NCI-H2081 treated with DMSO at 0.1 percent for 48 hours (cell line): Measurements from ENCODE around the gene PXN.
"Not testable (repeated sequence)": the region's sequence is repeated elsewhere in the genome, so short reads cannot be mapped to it uniquely, and the experiment has no call there.

Experiments used
- DNase-seq: peaks from one replicate; lab custom pipeline; 2025; lab: John Stamatoyannopoulos, UW

The PXN gene

DNA sequence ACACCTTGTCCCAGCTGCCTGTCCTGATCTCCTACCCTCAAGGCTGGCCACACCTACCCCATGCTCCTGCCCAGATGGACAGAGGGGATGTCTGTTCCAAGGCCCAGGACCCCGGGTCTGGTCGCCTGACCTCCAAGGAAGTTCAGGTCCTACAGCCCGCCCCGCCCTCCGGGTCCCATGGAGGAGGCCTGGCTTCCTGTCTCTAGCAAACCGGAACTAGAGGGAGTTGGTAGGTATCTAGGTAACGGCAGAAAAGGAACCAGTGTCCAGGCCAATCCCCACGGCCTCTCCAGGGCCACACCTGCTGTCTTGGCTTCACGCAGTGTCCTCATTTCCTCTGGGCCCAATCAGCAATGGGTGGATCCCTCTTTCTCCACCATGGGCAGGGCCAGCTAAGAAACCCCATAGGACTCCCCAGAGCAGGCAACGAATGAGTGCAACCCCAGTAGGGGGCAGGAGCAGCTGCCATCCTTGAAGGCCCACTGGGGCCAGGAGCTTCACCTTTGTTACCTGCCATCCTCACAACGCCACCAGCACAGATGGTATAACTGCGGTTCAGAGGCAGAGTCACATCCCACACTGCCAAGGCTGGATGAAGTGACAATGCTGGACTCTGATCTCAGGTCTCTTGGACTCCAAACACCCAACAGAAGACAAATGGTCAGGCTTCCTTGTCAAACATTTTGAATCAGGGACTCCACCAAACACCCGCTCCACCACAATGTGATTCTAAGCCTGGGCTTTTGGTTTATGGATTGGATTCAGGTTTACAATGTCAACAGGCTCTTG lies 39.5 kb downstream of the PXN start:
- no peak for DNase-seq

DNA sequence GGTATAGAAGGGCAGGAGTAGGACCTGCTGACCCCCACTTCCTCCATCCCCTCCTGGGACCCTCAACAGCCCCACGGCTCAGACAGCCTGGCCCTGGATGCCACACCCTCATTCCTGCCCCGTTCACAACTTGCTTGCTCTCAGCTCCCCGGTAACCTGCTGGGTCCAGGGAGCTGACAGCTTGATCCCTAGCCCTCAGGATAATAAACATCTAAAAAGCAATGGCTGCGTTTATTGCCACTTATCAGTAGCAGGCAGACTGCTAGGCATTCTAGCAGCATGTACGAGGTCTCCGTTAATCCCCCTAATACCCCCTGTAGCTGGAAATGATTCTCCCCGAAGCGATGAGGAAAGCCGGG lies 40.4 kb downstream of the PXN start:
- DNase-seq, result no peak

DNA sequence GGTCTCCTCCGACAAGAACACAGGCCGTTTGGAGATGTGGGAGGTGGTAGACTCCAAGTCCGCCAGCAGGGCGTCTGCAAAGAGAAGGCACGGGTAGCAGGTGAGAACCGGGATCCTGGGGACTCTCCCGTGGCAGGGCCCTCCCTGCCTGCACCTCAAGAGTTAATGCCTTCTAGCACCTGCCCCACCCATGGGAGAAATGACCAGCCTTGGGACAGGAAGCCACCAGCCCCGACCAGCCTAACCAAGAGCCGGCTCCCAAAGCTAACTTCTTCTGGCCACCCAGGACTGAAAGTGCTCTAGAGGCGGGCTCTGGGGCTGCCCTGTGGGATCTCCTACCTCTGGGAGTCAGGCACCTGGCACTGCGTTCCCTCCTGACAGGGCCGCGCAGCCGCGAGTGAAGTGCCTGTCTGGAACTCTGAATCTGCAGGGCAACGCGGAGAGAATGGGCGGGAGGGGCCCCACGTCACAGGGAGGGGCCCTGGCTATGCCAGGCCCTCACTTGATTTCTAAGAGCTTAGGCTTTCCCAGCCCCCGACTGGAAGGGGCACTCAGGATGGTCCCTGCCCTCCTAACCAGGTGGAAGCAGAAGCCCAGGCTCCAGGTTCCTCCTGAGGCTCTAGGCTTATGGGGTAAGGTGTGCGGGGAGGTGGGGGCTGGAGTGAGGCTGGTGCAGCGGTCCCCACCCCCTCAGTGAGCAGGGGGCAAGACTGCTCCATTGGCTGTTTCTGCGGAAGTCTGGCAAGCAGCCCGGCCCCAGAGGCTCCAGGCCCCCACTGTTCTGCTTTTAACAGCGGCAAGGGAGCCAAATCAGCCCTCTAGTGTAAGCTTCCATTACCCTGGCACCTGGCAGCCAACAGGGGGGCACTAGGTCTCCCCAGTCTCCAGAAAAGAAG lies 41.0 kb downstream of the PXN start:
- peak; percentile 61 for DNase-seq

DNA sequence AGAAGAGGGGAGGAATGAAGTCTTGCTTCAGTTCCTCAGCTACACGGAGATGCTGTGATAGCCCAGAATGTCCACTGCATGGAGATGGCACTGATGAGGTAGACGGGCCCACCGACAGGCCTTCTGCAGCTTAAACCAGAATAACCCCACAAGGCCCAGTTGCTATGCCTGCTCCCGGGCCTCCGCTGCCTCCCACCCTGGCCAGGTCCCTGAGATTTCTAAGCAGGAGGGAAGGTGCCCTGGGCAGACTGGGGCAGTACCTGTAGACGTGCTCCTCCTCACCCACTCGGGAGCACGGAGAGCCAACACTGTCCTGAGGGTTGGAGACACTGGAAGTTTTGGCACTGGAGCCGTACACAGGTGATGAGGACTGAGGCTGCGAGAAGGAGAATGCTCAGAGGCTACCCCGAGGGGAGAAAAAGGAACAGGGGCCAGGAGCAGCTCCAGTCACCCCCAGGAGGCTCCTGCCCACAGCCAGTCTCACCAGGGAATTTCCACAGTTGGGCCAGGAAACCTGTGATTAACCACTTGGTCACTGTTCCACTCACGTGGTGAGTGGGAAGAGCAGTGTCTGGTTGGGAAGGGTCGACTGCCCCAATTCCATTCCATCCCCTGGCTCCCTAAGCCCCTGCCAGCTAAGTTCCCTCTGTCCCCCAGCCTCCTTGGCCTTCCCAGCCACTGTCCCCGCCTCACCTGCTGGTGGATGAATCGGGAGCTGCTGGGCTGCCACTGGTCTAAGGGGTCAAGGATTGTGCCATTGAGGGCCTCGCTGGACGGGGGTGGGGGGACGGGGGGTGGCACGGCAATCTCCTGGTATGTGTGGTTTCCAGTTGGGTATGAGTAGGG lies 41.8 kb downstream of the PXN start:
- no peak for DNase-seq

DNA sequence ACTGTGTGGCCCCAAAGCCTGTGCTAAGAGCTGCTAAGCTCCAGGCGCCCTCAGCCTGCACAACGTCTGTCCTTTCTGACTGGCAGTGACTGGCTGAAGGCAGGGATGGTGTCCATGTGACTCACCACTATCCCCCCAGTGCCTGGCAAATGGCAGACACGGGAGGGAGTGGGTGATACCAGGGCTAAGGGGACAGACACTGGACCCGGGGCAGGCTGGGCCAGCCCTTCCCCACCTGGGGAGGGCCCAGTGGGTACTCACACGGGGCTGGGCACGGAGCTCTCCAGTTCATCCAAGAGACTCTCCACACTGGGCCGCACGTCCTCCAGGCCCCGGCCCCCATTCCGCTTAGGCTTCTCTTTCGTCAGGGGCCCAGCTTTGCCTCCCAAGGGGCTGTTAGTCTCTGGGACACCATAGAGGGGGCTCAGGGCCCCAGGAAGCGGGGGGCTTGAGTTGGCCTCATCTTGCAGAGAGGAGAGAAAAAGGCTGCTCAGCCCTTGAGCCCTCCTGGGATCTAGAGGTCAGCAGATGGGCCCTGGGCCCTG lies 43.2 kb downstream of the PXN start:
- no peak for DNase-seq

DNA sequence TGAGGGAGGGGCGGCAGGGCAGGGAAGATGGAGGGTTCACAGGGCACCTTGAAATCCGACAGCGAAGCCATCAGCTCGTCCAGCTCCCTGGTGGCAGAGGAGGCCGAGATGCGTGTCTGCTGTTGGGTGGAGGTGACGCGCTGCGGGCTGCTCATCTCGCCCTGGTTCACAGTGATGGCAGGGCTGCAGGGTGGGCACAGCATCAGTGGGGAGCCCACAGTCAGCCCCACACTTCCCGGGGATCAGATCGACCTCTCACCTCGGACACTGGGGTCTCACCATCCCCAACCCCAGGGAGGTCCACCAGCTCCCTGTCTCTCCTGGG lies 44.0 kb downstream of the PXN start:
- DNase-seq, result no peak

DNA sequence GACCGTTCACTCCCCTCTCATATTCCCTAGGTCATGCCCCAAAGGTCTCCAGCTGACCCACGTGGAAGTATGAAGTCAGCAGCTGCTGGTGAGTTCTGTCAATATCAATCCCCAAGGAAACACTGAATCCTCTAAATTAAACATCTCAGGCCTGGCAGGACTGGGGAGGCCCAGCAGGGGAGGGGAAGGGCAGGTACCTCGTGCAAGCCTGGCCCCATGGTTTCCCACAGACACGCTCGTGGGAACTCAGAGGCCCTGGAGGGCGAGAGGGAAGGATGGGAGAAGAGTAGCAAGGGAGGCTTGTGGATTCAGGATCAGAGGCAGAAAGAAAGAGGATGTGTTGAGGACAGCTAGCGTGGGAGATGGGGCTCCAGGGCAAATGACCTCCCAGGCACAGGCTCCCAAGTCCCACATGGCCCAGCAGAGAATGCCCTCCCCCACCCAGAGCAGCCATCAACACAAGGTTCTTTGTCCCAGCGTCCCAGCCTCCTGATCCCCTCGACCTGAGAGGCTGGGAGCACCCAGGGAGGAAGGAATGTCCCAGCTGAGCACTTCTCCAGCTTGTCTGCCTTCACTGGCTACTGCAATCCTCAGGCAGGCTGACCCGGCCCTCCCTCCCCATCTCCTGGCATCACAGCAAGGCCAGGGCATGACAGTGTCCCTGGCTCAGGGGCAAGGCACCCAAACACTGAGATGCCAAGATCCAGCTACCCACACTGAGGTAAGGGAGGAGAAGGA lies 44.5 kb downstream of the PXN start:
- no peak for DNase-seq

DNA sequence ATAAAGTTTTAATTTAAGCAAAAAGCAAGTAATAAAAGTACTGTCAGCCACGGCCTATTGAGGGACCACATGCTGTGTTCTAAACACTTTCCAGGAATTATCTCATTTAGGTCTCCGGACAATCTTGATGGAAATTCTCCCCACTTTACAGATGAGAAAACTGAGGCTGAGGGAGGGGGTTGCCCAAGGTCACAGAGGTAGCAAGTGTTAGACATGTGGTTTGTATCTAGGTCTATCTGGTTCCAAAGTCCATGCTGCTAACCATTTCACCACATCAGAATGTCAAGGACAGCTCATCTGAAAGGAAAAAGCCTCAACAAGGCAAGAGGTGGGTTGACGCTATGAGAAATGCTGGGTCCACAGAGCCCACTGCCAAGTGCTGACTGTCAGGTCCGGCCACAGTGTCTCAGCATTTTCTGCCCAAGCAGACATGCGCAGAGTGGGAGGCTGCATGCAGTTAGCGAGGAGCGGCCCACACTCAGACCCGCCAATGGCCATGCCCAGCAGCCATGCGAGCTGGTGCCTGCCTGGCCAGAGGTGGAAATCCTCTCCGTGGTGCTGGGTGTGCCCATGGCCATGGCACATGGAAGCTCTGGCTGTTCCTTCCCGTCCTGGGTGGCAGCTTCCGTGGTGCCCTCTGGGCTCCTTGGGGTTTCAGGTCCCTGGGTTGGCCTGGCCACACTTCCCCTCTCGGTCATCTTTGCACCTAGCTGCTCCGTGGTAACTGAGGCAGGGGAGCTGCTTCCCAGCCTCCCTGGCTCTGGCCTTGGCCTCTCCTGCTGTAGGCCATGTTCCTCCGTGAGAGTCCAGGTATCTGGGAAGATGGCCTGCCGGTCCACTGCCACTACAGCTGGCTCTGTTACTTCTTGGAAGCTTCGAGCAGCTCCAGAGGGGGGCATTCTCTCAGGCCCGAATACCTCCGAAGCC lies 46.6 kb downstream of the PXN start:
- DNase-seq, result no peak

DNA sequence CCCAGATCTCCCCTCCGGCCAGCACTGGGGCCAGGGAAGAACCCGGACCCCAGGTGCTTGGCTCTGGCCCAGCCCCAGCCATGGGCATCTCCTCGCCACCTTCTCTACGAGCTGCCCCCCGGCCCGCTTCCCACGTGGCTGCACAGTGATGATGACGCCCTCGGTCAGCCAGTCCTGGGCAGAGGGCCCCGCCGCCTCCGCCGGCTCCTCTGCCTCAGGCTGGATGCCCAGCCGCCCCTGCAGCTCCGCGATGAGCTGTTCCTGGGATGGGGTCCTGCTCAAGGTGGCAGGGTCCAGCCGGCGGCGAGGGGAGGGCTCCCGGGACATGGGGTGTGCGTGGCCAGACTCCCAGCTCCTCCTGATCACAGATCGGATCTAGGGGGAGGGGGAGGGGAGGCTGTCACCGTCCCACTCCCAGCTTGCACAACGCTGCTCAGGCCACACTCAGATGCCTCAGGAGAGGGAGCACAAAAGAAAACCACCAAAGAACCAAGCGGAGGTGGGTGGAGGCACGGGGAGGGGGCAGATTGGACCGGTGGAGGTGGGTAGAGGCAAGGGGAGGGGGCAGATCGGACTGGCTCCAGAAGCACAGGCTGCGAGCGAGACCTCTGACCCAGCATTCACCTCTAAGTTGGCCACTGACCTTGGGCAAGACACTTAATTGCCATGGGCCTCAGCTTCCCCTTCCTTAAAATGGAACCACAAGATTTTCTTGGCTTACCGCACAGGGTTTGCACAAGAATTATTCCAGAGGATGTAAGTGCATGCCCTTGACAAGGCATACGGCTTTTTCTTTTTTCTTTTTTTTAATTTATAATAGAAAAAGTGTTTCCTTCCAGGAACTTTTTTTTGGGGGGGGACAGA lies 48.6 kb downstream of the PXN start:
- no peak for DNase-seq

DNA sequence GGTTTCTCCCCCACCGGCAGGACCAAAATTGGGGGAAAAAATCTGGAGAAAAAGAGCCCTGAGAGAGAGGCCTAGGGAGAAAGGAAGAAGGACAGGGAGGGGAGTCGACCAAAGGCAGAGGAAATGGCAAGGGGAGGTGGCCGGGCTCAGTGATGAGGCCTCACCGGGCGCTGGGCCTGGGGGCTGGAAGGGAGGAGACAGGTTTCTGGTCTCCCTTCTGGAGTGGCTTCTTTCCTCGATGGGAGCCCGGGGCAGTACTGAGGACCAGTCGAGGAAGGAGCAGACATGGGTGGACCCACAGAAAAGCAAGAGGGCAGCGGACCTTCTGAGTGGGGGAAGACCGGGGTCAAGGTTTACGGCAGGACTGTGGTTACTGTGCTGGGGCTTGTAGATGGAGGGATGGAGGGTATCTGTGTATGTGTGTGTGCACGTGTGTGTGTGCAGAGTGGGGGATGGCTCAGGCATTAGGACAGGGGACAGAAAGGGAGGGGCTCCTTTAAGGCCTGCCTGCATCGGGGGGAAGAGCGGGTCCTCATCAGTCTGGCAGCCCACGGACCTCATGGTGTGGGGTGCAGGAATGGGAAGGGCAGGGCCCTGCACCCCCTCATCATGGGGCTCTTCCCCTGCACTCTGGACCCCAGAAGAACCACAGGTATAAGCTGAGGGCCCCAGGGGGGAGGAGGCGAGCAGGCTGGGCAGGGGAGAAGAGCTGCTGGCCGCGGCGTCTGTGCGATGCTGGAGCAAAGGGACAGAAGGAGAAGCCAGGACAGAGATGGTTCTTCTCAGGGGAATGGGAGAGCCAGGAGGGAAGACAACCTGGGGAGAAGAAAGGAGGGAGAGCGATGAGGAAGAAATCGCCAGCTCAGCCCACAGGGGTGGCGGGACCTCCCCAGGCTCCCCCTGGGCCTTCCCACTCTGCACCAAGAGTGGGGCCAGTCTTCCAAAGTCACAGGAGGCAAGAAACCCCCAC lies 49.5 kb downstream of the PXN start:
- no peak for DNase-seq

DNA sequence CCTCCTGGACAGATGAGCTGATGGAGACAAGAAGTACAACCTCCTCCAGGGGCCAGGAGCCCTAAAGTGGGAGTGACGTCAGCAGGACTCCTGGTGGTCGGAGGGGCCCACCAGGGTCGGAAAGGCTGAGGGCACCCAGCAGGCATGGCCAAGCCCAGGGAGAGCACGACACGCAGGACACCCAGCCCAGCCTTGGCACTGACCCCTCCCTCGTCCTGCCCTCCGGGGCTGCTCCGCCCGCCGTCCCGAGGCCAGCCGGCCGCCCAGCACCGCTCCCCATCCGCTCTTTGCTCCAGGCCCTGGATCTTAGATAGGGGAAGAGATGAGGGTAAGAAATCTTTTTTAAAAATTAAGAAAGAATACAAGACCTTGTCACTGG lies 50.2 kb downstream of the PXN start:
- DNase-seq, result no peak

DNA sequence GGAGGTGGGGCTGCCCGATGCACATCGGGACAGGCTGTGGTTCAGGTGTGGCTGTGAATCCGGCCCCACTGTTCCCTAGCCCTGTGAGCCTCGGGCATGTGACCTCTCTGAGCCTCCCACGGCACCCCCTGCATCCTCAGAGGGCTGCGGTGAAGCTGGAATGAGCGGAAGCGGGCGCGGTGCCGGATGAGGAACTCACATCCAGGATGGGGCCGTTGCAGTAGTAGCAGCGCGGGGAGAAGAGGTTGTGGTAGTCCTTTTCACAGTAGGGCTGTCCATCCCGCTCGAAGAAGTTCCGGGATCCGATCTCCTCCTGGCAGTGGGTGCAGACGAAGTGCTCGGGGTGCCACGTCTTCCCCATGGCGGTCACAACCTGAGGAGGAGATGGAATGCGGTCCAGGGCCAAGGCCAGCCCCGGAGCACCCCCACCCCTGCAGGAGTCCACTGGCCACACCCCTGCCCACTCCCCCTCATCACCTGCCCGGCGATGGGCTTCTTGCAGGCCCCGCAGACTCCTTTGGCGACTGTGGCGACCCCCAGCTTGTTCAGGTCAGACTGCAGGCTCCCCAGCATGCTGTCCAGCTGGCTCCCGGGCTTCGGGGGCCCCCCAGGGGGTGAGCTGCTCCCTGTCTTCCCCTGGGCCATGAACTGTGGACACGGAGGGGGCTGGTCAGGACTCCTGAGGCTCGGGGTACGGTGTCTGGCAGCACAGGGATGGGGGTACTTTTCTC lies 50.7 kb downstream of the PXN start:
- no peak for DNase-seq

DNA sequence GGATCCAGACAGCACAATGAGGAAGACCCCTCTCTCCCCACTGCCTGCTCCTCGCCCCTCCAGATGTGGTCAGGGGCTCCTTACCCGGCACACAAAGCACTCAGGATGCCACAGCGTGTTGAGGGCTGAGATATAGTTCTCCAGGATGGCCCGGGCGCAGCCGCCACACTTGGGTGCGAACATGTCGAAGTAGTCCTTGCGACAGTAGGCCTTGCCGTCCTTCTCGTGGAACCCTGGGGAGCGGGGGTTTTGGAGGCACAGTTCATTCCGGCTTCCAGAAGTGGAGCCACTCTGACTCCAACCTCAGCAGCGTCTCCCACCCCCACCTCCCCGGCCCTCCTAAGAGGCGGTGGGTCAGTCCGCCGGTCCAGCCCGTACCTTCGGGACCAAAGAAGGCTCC lies 51.8 kb downstream of the PXN start:
- no peak for DNase-seq

DNA sequence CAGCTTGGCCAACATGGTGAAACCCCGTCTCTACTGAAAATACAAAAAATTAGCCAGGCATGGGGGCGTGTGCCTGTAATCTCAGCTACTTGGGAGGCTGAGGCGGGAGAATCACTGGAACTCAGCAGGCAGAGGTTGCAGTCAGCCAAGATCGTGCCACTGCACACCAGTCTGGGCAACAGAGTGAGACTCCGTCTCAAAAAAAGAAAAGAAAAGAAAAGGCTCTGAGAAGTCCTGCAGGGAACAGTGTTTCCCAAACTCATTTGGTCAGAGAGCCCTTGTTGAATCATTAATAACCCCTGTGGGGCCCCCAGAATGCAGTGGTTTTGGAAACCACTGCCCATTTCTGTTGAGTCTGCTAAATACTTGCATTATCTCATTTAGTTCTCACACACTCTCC lies 52.3 kb downstream of the PXN start:
- DNase-seq, result not testable (repeated sequence)

DNA sequence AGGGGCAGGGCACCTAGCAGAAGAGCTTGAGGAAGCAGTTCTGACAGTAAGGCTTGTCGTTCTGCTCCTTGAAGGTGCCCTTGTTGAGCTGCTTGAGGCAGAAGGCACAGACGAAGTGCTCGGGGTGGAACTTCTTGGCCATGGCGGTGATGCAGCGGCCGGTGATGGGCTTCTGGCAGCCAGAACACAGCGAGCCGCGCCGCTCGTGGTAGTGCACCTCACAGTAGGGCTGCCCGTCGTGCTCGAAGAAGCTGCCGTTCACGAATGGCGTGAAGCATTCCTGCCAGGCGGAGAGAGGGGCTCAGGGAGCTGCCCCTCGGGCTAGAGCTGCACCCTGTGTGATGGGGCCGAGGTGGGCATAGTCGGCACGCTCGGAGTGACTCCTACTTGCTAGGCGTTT lies 53.2 kb downstream of the PXN start:
- no peak for DNase-seq

DNA sequence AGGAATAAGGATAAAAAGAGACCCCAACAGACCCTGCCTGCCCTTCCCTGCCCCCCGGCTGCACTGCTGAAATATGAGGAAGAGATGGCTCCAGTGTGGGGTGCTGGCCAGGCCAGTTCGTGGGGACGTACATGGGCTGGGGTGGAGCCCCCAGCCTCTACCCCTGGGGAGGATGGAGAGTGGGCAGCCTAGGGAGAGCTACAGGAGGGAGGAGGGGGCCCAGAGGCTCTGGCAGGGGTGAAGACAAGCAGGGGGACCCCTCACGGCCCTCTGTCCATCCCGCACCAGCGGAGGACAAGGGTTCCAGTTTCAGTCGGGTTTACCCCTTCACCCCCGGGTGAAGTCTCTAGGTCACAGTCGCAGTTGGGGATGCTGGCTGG lies 53.6 kb downstream of the PXN start:
- DNase-seq, result no peak

DNA sequence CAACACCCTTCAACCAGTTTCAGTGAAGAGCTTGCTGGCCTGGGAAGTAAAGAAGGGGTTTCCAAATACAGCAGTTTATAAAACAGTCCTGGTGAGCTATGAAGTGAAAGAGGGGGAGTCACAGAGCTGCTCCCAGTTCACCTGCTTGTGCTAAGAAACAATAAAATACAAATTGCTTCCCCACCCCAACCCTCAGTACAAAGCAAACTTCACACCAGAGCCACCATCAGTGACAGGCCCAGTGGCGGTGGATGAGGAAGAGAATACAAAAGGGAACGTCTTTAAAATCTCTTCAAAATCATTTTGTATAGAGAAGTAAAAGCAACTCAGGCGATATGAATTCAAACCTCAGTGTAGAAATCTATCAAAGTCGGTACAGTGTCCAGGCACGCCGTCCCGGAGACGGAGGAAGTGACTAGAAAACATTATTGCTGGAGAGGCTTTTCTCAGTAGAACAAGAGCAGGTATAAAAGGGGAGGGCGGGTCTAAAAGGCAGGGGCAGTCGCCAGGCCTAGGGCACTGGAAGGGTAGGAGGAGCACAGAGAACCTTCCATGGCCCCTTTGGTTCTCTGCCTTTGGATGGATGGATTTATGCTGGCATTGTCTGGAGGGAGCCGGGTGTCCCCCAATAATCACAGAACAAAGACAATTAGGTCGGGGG lies 54.2 kb downstream of the PXN start:
- DNase-seq, result no peak
